ENCODE data around the gene APMAP.
"Not testable (repeated sequence)": the region's sequence is repeated elsewhere in the genome, so short reads cannot be mapped to it uniquely, and the experiment has no call there.

Gene APMAP

GRCh38 chr20:25007491-25008305, 15.1 kb upstream of the APMAP start:
- no peak for DNase-seq (ENCODE audit: low read depth)

GRCh38 chr20:25006431-25007167, 14.0 kb upstream of the APMAP start:
- DNase-seq (ENCODE audit: low read depth): no peak

- DNase-seq (ENCODE audit: low read depth): no peak
Measured at GRCh38 chr20:25005661-25006060, 13.1 kb upstream of the APMAP start.

- DNase-seq (ENCODE audit: low read depth): no peak
Measured at GRCh38 chr20:25005220-25005619, 12.7 kb upstream of the APMAP start.

GRCh38 chr20:25003002-25003401, 10.5 kb upstream of the APMAP start:
- DNase-seq (ENCODE audit: low read depth): no peak

- DNase-seq (ENCODE audit: low read depth): not testable (repeated sequence)
Measured at GRCh38 chr20:25001323-25001722, 8.8 kb upstream of the APMAP start.

GRCh38 chr20:25000268-25000801, 7.8 kb upstream of the APMAP start:
- DNase-seq (ENCODE audit: low read depth): no peak

GRCh38 chr20:24999568-24999967, 7.0 kb upstream of the APMAP start:
- DNase-seq (ENCODE audit: low read depth): no peak

- no peak for DNase-seq (ENCODE audit: low read depth)
Measured at GRCh38 chr20:24998631-24999445, 6.3 kb upstream of the APMAP start.

- DNase-seq (ENCODE audit: low read depth): no peak
Measured at GRCh38 chr20:24998121-24998520, 5.6 kb upstream of the APMAP start.

- no peak for DNase-seq (ENCODE audit: low read depth)
Measured at GRCh38 chr20:24996449-24997377, 4.2 kb upstream of the APMAP start.

GRCh38 chr20:24995741-24996448, 3.3 kb upstream of the APMAP start:
- DNase-seq (ENCODE audit: low read depth): no peak

- DNase-seq (ENCODE audit: low read depth): peak; percentile 72
Measured at GRCh38 chr20:24994470-24995368, 2.2 kb upstream of the APMAP start.

- DNase-seq (ENCODE audit: low read depth): no peak
Measured at GRCh38 chr20:24994186-24994465, 1.6 kb upstream of the APMAP start.

GRCh38 chr20:24993337-24994185, 1.0 kb upstream of the APMAP start:
- DNase-seq (ENCODE audit: low read depth): no peak

- no peak for DNase-seq (ENCODE audit: low read depth)
Measured at GRCh38 chr20:24991897-24992486, 559 bp downstream of the APMAP start.

- no peak for DNase-seq (ENCODE audit: low read depth)
Measured at GRCh38 chr20:24990810-24991252, 1.7 kb downstream of the APMAP start.

GRCh38 chr20:24989162-24989561, 3.4 kb downstream of the APMAP start:
- no peak for DNase-seq (ENCODE audit: low read depth)

Measured in stimulated activated CD4-positive, alpha-beta T cell treated with anti-CD3 and anti-CD28 coated beads, Interleukin-2, amount 100 ng/mL, for 4 hours (primary cell).